ENCODE data around the gene SERTAD3. TPM values are rescaled to one million over a fixed set of nuclear protein-coding genes. Genes with fewer than 3 reads are reported as not detected.

SERTAD3 gene
- total RNA-seq (2022; extraction: Qiagen RNA extraction): 38.2 to 47.6 TPM (median 43.8 TPM) in 5 replicates

GRCh38 chr19:40444000-40444824 lies at the start of gene SERTAD3:
TSS of gene SERTAD3 (minus strand) at chr19:40444335. CDS start at chr19:40442080, 2,255 bp downstream.

DNA sequence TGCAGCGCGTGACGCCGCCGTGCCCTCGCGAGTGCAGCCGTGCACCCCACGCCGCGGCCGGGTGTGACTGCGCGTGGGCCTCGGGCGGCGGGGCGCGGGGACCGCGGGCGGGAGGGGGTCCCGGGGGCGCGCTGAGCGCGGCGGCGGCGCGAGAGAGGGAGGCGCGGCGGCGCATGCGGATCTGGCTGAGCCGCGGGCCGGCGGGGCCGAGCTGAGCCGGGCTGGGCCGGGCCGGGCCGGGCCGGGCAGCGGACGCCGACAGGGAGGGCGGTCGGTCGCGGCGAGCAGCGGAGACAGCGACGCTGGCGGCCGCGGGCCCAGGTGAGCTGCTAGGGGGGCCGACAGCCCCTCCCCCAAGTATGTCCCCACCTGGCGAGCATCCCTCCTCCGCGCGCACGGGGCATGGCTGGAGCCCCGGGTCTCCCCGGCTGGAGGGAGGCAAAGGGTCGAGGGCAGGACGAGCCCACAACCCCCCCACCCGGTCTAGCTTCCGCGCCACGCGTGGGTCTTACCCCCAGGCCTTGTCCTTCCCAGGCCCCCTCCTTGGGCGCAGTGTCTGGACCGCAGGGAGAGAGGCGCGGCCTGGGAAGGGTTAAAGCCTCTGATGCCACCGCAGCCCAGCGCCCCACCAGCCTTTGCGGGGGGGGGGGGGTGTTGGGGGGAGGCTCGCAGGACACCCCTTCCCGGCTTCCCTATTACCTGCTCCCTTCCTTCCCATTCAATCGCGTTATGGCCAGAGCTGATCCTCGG lies 23.0 kb upstream of the SERTAD3 start, which contains the start of gene SPTBN4:
SPTBN4 (plus strand) TSS at position 17 of the 750 bp plus-strand sequence. CDS start 5,621 bp downstream, outside the sequence.

GRCh38 chr19:40465557-40466218 lies 21.6 kb upstream of the SERTAD3 start, which contains the start of gene BLVRB:
TSS of gene BLVRB (minus strand) at chr19:40465745. CDS start at chr19:40465688, 57 bp downstream.

DNA sequence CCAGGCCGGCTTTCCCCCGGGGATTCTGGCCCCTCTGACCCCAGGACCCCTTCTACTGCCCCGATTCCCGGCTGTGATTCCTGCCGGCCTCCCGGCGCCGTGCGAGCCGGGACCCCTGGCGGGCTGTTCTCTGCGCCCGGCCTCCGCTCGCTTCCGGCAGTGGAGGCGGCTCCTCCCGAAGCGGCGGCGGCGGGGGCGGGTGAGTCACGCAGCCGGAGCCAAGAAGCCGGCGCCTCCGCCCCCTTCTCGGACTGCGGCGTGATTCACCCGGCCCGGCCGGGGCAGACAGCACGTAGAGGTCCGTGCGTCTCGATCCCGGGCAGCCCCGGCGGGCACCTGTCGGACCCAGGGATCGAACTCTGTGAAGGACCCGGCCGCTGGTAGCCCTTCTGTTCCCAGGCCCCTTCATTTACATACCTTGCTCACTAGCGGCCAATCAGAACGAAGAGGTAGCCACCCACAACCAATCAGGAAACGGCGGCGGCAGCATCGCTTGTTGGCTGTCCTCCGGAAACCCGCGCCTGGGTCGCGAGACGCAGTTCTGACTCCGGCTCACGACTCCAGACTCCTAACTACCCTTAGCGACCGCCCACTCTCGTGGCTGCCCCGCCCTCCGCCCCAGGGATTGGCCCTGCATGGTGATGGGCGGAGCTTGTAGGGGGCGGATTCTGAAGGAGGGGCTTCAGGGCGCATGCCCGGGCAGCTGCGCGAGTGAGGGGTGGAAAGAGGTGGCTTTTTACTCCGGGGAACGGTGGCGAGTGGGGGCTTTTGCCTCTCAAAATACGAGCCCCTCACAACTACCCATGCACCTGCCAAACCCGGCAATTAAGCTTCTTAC lies 18.5 kb downstream of the SERTAD3 start, which contains the start of gene SERTAD1:
SERTAD1 (minus strand) TSS at position 543 of the 838 bp plus-strand sequence. CDS start 2,446 bp downstream, outside the sequence.

GRCh38 chr19:40413291-40413845 lies 30.8 kb downstream of the SERTAD3 start, which contains the start of gene PRX:
TSS of gene PRX (minus strand) at chr19:40413378. CDS start at chr19:40407932, 5,446 bp downstream.

Other genes with a start within 250 kb of the SERTAD3 start
- 0.21 to 0.47 TPM (median 0.34 TPM) in 4 of 5 replicates, not detected in the other for gene TTC9B, start 226.0 kb downstream of the SERTAD3 start, total RNA-seq (2022; extraction: Qiagen RNA extraction)
- 0.13 to 0.44 TPM (median 0.16 TPM) in 5 replicates for gene CCNP, start 217.6 kb downstream of the SERTAD3 start, total RNA-seq (2022; extraction: Qiagen RNA extraction)
- gene AKT2, start 159.0 kb downstream of the SERTAD3 start, total RNA-seq (2022; extraction: Qiagen RNA extraction): 123 to 189 TPM (median 171 TPM) in 5 replicates
- 25.5 to 31.7 TPM (median 30.0 TPM) in 5 replicates for gene C19orf47, start 95.9 kb downstream of the SERTAD3 start, total RNA-seq (2022; extraction: Qiagen RNA extraction)
- 258 to 266 TPM (median 261 TPM) in 5 replicates for gene PLD3, start 95.6 kb downstream of the SERTAD3 start, total RNA-seq (2022; extraction: Qiagen RNA extraction)
- gene HIPK4, start 54.2 kb downstream of the SERTAD3 start, total RNA-seq (2022; extraction: Qiagen RNA extraction): 0.17 to 0.38 TPM (median 0.26 TPM) in 5 replicates
- 0.95 to 1.8 TPM (median 1.4 TPM) in 5 replicates for gene PRX, start 31.0 kb downstream of the SERTAD3 start, total RNA-seq (2022; extraction: Qiagen RNA extraction)
- gene SERTAD1, start 18.3 kb downstream of the SERTAD3 start, total RNA-seq (2022; extraction: Qiagen RNA extraction): 22.5 to 38.9 TPM (median 31.3 TPM) in 5 replicates
- 246 to 360 TPM (median 316 TPM) in 5 replicates for gene BLVRB, start 21.4 kb upstream of the SERTAD3 start, total RNA-seq (2022; extraction: Qiagen RNA extraction)
- 0.34 to 0.85 TPM (median 0.59 TPM) in 5 replicates for gene SPTBN4, start 22.7 kb upstream of the SERTAD3 start, total RNA-seq (2022; extraction: Qiagen RNA extraction)
- gene SHKBP1, start 132.5 kb upstream of the SERTAD3 start, total RNA-seq (2022; extraction: Qiagen RNA extraction): 100 to 141 TPM (median 132 TPM) in 5 replicates
- 34.0 to 57.1 TPM (median 54.1 TPM) in 5 replicates for gene LTBP4, start 157.0 kb upstream of the SERTAD3 start, total RNA-seq (2022; extraction: Qiagen RNA extraction)
- 52.9 to 83.0 TPM (median 79.0 TPM) in 5 replicates for gene NUMBL, start 246.3 kb upstream of the SERTAD3 start, total RNA-seq (2022; extraction: Qiagen RNA extraction)

Data from A549 treated with Mapracorat at 1 μM for 4 hours (cell line).